ENCODE data around the gene PRM1.
"Not testable (repeated sequence)": the region's sequence is repeated elsewhere in the genome, so short reads cannot be mapped to it uniquely, and the experiment has no call there.

The PRM1 gene

DNA sequence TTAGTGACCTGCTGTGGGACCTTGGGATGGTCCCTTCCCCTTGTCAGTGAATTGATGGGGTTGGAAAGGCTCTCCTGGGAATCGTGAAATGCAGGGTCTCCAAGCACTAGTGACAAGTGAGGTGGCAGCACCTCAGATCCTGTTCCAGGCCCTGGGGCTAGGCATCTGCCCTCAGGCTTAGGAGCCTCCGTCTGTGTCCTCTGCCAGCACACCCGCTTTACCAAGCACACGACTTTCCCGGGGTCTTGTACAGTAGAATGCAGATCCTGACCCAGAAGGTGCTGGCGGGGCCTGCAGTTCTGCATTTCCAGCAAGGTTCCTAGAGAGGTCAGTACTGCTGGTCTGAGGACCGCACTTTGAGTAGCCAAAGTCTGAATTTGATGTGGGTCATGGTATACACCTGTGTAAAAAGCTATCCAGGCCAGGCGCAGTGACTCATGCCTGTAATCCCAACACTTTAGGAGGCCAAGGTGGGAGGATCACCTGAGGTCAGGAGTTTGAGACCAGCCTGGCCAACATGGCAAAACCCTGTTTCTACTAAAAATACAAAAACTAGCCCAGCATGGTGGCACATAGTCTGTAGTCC is 33.3 kb upstream of the PRM1 start:
- no peak for DNase-seq (ENCODE audit: low read depth)

DNA sequence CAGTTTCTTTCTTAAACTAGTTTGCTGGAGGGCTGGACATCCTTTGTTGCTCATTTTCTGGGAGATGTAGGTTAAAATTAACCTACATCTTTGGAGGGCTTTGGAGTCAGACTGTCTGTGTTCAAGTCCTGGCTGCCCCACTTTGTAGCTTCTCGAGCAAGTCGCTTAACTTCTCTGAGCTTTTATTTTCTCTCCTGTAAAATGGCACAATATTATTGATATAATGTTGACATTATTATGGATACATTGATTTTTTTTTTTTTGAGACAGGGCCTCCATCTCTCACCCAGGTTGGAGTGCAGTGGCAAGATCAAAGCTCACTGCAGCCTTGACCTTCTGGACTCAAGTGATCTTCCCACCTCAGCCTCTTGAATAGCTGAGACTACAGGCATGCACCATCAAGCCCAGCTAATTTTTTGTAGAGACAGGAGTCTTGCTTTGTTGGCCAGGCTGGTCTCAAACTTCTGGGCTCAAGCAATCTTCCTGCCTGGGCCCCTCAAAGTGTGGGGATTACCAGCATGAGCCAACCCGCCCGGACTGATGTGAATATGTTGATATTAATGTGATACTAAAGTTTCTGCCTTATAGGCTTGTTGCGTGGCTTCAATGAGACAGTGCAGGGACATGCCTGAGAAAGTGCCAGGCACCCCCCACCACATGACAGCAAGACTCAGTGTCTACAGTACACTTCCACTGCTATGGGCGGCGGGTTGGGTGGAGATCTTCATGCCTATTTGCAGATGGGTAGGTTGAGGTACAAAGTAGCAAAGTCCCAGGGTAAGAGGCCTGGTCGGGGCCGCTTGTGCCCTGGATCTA is 32.6 kb upstream of the PRM1 start:
- no peak for DNase-seq (ENCODE audit: low read depth)

DNA sequence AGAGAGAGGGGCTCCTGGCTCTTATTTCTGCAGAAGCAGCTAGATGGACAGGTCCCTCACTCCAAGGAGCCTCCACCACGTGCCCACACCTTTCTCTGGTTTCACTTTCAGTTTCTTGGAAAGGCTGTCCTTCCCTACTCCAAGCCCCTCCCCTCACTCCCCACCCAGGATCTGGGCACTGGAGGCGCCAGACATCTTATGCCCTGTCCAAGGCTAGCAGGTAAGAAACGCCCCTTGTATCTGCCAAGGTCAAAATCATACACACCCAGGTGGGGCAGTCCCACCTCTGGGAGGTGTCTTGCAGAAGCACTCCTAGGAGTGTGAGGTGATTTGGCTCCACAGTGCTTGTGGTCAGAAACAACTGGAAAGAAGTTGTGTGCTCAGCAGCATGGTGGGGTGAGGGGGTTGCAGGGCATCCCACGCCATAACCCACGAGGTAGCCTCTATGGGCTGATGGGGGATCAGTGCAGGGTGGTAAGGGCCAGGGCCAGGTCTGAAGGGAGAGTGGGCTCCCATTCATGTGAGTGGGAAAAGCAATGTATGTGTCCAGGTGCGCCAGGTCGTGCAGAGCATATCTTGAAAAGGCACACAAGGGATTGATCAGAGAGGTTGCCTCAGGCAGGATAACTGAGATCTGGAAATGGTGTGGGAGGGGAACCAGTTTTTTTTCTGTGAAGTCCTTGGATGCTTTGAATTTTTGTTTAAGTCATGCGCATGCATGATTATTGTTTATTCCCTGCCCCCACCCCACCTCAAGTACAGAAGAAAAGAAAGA is 31.8 kb upstream of the PRM1 start:
- peak; percentile 46 for DNase-seq (ENCODE audit: low read depth)

DNA sequence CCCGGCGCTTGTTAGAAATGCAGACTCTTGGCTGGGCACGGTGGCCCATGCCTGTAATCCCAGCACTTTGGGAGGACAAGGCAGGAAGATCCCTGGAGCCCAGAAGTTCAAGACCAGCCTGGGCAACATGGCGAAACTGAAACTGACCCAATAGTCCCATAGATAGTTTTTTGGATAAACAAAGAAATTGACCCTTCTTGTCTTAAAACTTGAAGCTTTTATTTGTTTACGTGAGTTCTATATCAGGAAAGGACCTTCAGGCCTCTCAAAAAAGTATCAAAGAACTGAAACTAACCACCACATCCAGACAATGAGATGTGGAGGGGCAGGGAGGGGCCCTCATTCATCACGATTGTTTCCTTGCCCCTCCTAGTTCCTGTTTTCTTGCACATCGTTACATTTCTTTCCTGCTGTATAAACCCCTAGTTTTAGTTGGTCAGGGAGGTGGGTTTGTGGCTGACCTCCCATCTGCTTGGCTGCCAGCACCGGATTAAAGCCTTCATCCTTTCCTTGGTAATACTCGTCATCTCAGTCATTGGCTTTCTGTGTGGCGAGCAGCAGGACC is 29.9 kb upstream of the PRM1 start:
- DNase-seq (ENCODE audit: low read depth) = no peak

DNA sequence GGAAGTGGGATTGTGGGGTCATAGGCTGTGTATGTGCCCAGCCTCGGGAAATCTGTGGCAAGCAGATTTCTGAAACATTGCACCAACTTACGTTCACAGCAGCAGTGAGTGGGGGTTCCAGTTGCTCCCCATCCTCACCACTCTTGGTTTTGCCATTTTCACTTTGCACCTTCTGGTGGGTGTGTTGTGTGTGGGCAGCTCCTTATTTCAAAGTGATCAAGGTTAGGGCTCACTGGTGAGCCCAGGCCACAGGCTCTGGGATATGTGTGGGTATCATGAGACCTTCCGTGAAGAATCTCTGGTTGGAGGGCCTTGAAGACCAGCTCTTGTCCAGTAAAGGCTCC is 29.5 kb upstream of the PRM1 start:
- no peak for DNase-seq (ENCODE audit: low read depth)

DNA sequence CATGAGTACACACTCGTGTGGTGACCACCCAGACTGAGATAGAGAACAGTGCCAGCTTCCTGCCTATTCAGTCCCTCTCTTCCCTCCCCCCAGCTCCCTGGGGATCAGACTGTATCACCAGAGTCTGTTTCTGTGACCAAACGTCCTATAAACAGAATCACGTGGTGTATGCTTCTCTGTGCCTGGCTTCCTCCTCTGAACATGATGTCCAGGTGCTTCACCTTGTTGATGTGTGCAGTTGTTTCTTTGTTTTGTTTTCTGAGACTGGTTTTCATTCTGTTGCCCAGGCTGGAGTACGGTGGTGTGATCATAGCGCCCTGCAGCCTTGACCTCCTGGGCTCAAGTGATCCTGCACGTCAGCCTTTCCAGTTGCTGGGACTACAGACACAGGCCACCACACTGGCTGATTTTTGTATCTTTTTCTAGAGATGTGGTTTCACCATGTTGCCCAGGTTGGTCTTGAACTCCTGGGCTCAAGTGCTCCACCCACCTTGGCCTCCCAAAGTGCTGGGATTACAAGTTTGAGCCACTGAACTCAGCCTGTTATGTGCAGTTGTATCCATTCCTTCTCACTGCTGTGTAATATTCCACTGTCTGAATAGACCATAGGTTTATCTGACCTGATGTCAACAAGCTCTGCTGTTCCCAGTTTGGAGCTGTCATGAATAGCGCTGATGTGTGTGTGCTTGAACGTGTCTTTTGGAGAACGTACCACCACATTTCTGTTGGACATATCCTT is 28.9 kb upstream of the PRM1 start:
- DNase-seq (ENCODE audit: low read depth) = no peak

DNA sequence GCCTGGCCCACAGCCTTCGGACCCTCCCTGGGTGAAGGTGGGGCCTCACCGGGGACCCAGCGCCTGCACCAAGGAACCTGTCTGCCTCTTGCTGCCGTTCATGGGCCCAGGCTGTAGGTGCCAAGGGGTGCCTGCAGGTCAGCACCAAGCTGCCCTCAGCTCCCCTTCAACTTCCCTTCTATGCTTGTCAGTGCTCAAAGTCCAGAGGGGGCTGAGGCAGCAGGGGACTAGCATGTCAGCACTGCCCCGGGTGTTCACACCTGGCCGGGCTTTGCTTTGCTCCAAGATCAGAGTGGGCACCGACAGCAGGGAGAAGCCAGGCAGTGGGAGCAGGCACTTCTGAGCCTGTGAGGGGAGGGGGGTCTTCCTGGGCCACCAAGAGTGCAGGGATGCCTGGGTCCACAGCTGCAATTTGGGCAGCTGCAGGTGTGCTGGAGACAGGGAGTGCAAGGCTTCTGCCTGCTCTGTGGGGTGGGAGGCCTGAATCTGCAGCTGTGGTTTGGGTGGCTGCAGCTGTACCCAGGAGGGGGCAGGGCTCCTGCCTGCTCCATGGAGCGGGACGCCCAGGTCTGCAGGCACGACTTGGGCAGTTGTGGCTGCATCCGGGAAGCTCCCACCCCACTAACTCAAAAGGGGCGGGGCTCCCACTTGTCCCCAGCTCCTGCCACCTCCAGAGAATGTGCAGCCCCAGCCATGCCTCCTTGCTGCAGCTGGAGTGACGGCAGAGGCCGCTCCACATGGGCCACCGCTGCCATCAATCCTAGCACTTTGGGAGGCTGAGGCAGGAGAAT is 27.6 kb upstream of the PRM1 start:
- no peak for DNase-seq (ENCODE audit: low read depth)

DNA sequence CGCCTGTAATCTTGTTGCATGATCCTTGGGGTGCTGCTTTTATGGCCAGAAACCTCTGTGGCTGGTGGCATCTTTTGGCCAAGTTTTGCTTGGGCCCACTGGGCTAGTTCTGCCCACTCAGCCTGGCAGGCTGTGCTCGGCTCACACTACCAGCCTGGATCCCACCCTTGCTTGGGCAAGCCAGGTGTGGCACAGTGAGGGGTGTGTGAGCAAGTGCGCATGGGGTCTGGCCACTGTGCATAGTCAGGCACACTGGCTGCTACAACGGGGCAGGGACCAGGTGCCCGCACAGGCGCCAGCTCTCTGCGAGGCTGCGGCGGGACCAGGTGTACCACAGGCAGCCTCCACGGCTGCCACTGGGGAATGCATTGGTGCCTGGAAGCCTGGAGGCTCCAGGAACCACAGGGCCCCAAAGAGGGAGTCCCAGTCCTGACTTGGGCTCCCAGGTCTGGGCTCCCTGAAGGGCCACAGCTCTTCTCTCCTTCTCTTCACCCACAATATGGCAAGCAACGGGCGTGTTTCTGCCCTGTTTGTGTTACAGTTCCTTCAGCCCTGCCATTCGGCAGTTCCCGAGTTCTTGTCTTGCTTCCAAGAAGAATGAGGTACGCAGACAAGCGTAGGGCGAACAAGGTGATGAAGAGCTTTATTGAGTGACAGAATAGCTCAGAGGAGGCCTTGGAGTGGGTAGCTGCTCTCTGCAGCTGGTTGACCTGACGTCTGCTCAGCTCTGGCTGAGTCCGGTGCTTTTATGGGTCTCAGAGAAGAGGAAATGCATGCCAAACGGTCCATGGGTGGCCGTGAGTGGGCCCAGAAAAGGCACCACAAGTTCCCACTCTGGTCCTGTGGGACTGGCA is 26.7 kb upstream of the PRM1 start:
- no peak for DNase-seq (ENCODE audit: low read depth)

DNA sequence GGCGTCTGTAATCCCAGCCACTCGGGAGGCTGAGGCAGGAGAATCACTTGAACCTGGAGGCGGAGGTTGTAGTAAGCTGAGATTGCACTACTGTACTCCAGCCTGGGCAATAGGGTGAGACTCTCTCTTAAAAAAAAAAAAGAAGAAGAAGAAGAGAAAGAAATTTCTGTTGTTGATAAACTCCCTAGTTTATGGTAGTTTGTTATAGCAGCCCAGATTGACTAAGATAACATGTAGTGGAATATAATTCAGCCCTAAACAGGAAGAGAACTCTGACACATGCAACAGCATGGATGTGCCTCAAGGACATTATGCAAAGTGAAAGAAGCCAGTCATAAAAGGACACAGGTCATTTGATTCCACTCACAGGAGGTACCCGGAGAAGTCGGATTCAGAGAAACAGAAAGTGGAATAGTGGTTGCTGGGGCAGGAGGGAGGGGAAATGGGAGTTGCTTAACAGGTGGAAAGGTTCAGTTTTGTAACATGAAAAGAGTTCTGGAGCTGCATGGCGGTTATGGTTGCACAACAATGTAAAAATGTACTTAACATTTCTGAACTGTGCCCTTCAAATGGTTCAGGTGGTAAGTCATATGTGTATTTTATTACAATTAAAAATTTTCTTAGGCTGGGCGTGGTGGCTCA is 26.0 kb upstream of the PRM1 start:
- DNase-seq (ENCODE audit: low read depth) = no peak

DNA sequence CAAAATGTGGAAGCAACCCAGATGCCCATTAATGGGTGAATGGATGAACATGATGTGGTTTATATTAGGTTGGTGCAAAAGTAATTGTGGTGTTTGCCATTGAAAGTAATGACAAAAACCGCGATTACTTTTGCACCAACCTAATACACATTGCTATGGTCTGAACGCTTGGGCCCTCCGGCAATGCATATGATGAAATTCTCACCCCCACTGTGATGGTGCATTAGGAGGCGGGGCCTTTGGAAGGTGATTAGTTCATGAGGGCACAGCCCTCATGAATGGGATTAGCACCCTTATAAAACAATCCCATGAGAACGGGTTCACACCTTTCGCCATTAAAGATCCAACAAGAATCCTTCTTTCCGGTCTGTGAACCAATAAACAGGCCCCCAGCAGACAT is 25.3 kb upstream of the PRM1 start:
- DNase-seq (ENCODE audit: low read depth) = no peak

DNA sequence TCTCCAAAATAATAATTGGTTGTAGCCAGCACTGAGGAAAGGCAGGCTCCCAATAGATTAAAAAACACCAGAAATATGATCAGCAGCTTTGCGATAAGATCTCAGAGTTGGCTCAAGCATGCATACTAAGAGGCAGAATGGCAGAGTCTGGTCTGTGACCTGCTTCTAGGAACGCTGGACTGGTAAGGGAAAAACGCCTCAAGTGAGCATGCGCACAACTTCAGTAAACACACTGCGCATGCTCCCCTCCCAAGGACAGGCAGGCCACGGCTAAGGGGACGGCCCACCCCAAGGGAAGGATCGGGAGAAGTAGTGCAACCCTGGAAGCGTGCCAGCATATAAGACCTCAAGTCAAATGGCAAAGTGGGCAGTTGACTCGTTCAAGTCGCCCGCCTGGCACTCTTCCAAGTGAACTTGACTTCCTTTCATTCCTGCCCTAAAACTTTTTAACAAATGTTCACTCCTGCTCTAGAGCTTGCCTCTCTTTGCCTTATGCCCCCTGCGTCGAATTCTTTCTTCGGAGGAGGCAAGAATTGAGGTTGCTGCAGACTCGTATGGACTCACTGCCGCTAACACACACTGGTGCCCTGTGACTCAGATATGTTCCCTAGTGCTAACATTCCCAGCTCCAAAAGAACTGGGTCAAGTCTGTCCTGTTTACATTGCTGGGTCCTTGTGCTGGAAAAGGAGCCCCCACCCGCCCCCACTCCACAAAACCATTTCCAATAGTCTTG is 22.4 kb upstream of the PRM1 start:
- DNase-seq (ENCODE audit: low read depth) = no peak

DNA sequence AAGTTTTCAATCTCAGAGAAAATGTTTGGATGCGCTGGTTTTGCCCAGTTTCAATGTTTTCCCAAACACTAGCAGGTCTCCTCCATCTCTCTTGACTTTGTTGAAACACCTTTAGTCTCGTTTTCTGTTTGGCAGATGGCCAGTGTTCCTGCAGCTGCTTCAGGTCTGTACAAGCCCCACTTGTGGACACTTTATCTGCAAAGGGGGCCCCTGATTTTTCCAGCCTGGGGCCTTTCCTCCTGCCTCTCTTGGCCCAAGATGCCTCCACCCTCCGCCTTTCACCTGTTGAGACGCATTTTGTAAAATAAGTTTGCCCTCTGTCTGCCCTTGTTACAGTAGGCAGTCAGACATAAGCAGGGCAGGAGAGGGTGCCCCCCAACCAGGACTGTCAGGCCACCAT is 21.8 kb upstream of the PRM1 start:
- no peak for DNase-seq (ENCODE audit: low read depth)

DNA sequence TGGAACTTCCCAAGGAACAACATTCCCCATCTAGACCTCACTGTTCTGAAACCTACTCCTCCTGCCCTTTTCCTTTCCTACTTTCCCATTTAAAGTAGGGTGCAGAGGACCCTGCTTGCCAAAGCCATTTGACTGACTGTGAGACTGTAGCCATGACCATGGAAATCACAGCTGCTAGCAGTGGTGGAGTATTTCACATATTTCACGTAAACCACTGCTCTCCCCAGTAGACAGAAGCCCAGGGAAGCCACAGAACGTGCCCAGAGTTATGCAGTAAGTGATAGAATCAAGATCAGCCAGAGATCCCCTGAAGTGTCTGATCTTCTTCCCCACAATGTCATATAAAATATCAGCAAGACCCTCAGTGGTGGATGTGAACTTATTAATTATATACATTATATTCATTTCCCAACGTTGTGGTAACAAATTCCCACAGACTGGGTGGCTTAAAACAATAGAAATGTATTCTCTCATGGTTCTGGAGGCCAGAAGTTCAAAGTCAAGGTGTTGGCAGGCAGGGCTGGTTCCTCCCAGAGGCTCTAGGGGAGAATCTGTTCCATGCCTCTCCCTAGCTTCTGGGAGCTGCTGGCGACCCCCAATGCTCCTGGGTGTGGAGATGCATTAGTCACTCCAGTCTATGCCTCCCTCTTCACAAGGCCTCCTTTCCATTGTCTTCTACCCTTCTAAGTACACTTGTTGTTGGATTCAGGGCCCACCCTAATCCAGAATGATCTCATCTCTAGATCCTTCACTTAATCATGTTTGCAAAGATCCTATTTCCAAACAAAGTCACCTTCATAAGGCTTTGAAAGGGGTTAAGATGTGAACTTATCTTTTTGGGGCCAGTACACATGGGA is 20.7 kb upstream of the PRM1 start:
- DNase-seq (ENCODE audit: low read depth) = peak; percentile 8

DNA sequence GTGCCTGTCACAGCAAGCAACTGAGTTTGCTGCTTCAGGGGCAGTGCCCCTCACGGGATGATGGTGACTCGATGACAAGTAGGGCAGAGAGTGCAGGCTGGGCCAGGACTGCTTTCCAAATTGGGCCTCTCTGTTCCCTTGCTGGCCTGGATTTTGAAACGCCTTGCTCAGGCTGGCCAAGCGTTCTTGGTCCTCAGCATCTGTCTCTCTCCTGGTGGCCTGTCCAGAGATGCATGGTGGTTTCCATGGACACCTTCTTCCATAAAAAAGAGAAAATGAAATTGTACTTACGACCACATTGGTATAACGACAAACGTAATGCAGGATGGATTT is 19.4 kb upstream of the PRM1 start:
- no peak for DNase-seq (ENCODE audit: low read depth)

DNA sequence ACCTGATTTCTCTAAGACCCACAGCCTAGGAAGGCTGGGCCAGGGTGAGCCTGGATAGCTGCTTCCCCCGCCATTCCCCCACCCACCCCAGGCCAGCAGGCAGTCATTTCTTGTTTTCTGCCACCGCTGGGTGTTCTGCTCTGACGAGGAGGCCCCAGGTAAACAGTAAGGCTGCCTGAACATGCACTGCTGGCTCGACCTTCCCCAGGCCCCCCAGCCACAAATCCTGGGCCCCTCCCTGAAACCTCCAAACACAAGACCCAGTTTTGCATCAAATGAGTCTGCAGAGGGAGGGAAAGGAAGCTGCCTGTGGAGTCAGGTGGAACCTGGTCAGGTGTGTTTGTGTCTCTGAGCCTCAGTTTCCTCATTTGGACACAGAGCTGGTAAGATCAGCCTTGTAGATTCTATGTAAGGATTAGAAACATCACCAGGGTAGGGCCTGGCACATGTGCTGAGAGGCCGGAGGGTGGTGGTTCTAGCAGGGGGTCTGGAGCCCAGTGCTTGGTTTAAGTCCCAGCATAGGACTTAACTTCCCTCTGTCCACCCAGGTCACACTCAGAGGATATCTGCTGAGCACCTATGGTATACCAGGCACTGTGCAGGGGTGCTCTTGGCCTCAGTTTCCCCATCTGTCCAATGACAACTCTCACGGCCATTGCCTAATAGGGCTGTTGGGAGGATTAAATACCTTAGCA is 18.9 kb upstream of the PRM1 start:
- DNase-seq (ENCODE audit: low read depth) = no peak

DNA sequence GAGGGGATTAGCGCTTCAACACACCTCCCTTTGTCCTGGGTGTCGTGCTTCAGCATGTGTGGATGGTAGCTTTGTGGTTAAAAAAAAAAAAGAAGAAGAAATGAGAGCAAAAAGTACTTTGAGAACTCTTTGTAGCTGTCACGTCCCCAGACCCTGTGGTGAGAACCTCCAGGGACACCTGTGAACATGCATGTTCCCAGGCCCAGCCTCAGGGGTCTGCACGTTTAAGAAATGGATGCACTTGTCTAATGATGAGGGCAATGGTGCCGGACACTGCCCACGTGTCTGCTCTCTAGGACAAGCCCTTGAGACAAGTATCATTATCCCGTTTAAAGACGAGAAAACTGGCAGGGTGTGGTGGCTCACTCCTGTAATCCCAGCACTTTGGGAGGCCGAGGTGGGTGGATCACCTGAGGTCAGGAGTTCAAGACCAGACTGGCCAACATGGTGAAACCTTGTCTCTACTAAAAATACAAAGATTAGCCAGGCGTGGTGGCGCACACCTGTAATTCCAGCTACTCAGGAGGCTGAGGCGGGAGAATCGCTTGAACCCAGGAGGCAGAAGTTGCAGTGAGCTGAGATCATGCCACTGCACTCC is 17.9 kb upstream of the PRM1 start:
- DNase-seq (ENCODE audit: low read depth) = not testable (repeated sequence)

DNA sequence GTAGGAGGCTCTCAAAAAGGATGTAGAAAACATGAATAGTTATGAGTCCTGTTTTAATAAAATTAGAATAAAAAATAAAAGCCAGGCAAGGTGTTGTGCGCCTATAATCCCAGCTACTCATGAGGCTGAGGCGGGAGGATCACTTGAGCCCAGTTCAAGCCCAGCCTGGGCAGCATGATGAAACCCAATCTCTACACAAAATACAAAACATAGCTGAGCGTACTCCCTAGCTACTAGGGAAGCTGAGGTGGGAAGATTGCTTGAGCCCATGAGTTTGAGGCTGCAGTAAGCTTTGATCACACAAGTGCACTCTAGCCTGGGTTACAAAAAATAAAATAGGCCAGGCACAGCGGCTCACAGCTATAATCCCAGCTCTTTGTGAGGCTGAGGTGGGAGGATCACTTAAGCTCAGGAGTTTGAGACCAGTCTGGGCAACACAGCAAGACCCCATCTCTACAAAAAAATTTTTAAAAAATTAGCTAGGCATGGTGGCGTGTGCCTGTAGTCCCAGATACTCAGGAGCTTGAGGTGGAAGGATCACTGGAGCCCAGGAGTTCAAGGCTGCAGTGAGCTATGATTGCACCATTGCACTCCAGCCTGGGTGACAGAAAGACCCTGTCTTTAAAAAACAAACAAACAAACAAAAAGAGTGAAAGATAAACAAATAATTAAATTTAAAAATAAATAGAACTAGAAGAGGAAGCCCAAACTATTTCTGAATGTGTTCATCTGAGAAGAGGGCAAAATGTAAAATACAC is 17.2 kb upstream of the PRM1 start:
- DNase-seq (ENCODE audit: low read depth) = no peak
